HG03095 (cell line): ENCODE data around the gene RPTOR.

Experiments used
- ATAC-seq: cut with Tn5 transposase; IDR thresholded peaks from one replicate; pipeline ENCODE4 v1.9.1; 2021; ENCODE audit warnings: moderate library complexity; ENCODE audit not compliant: unreplicated experiment

The RPTOR gene

GRCh38 chr17:80965606-80966005 is 421.0 kb downstream of the RPTOR start:
- no peak for ATAC-seq

GRCh38 chr17:80967404-80967872 is 422.8 kb downstream of the RPTOR start:
- no peak for ATAC-seq

GRCh38 chr17:80968602-80969029 is 424.0 kb downstream of the RPTOR start:
- ATAC-seq, result no peak

GRCh38 chr17:80969030-80969673 is 424.5 kb downstream of the RPTOR start:
- ATAC-seq, result no peak

GRCh38 chr17:80969674-80970043 is 425.0 kb downstream of the RPTOR start:
- no peak for ATAC-seq

- ATAC-seq, result no peak
Observed at GRCh38 chr17:80970044-80970761, 425.6 kb downstream of the RPTOR start.

- no peak for ATAC-seq
Observed at GRCh38 chr17:80970762-80971703, 426.4 kb downstream of the RPTOR start.

- ATAC-seq, result no peak
Observed at GRCh38 chr17:80971704-80972304, 427.2 kb downstream of the RPTOR start.

GRCh38 chr17:80976701-80977100 is 432.1 kb downstream of the RPTOR start:
- ATAC-seq, result no peak

GRCh38 chr17:80977172-80977571 is 432.5 kb downstream of the RPTOR start:
- no peak for ATAC-seq

- no peak for ATAC-seq
Observed at GRCh38 chr17:80978499-80979497, 434.2 kb downstream of the RPTOR start.

GRCh38 chr17:80979547-80980378 is 435.1 kb downstream of the RPTOR start:
- no peak for ATAC-seq

- no peak for ATAC-seq
Observed at GRCh38 chr17:80980397-80981061, 435.9 kb downstream of the RPTOR start.

- no peak for ATAC-seq
Observed at GRCh38 chr17:80981062-80981902, 436.6 kb downstream of the RPTOR start.

GRCh38 chr17:80981929-80982425 is 437.3 kb downstream of the RPTOR start:
- ATAC-seq, result no peak

GRCh38 chr17:80982426-80982974 is 437.9 kb downstream of the RPTOR start:
- ATAC-seq, result no peak

GRCh38 chr17:80983545-80983944 is 438.9 kb downstream of the RPTOR start:
- ATAC-seq, result no peak
